Measurements from ENCODE around the gene NSF.
"Not testable (repeated sequence)": the region's sequence is repeated elsewhere in the genome, so short reads cannot be mapped to it uniquely, and the experiment has no call there.

The NSF gene

DNA sequence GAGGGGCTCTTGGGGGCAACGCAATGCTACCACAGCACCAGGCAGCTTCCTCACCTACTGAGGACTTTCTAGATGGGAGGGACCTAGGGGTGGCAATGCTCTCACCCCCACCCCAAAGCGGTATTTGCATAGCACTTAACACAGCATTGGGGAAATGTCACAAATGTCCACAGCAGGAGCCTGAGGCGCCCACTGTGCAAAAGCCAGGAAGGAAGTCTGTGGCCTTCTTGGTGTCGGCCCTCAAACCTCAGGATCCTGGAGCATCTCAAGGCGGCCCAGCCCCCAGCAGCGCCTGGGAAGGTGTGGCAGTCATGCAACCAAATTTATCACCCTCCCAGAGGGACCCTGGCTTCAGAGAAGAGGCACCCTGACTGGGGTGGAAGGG, 182.7 kb downstream of the NSF start:
- no peak for DNase-seq (ENCODE audit: extremely low read depth in 1 of 2, low read depth in 1 of 2)

DNA sequence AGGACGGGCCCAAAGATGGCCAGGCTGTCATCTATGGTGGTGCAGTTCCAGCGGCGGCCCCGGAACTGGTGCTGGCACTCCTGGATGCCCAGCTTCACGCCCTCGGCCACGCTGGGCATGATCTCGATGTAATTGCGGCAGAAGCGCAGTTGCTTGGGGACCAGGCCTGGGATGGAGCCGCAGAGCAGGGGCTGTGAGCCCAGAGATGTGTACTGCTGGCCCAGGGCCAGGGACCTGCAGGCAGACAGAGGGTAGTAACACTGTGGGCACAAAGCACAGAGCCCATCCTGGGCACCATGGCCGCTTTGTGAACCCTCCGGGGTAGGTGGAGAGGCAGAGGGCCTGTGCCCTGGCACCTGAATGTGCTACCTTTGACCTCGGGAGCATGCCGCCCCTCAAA, 183.2 kb downstream of the NSF start:
- DNase-seq (ENCODE audit: extremely low read depth in 1 of 2, low read depth in 1 of 2) = no peak

DNA sequence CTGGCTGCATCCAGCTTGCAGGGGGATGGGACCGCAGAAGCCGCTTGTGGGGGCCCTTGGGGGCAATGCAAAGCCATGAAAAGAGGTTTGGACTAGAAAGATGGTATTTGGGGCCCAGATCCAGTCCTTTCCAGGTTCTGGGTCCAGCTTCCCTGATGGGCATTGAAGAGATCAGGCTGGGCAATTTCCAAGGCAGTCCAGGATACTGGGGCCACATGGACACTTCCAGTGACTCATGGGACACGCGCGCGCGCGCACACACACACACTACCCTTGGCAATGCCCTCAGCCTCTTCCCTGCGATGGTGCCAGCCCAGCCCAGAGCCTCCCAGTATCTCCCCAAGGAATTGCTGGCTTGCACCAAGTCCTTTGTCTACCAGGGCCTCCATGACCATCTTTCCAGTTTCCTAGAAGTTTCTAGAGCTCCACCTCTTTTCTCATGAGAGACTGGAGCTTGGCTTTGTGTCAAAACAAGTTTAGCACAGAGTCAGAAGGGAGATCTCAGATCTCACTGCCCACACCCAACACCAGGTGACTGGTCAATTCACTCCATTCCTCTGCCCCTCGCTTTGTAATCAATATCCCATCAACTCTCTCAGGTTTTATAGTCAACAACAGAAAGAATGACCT, 183.8 kb downstream of the NSF start:
- DNase-seq (ENCODE audit: extremely low read depth in 1 of 2, low read depth in 1 of 2) = no peak

DNA sequence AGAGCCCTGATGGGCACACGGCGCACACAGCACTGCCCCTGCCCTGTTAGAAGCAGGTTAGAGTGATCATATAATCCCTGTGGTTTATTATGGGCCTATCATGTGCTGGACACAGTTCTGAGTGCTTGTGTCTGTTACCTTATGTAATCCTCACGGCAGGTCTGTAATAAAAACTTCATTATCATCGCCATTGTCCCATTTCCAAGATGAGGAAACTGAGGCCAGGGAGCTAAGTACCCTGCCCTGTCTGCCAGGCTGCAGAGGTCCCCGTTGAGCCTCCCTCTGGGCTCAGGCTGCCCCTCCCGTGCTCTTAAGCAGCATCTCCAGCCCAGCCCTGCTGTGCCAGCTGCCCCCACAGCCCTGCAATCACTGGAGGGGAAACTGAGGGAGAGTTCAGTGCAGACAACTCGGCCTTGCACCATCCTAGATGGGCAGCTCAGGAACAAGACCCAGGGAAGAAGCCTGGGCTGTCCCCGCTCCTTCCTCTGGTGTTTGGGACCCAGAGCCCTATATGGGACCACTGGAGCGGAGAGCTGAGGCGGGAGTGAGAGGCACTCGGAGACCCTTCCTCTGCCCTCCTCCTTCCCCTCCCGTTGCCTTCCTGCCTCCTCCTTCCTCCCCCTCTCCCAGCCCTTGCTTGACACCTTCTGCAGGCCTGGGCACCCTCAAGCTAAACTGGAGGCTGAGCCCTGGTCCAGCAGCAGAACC, 186.0 kb downstream of the NSF start:
- no peak for DNase-seq (ENCODE audit: extremely low read depth in 1 of 2, low read depth in 1 of 2)

DNA sequence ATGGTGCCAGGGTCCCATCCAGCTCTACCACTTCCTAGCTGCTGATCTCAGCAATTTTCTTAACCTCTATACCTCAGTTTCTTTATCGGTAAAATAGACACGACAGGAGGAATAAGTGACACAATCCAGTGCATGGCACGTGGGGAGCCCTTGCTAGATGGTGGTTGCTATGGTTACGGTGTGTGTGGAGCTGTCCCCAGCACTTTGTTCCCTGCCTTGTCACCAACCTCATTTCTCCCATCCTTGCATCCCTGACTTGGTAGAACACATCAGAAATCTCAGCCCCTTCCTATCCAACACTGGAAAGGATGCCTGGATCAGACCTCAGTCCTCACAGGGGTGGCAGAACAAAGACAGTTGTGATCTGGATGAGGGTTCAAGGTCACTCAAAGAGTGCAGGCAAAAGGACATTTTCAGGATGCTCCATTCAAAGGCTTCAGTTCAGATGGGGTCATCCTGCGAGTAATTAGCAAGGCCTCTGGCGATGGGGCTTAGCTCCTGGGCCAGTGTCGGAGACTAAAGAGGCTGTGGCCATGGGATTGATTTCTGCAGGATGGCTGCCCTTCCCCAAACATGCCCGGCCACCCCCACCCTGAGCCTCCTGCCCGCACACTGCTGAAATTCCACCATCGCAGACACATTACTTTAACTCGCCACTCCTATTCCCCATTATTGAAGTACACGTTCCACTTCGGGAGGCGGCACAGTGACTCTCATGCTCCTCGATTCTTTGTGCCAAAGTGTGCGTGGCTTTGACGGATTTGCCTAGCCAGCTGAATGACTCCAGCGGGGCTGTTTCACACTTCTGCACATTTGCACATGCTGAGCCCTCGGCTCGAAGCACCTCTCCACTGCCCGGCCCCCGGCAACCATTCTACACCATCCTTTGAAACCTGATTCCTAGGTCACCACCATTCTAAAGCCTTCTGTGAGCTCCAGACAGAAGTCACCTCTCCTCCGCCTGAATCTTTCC, 187.8 kb downstream of the NSF start:
- no peak for DNase-seq (ENCODE audit: extremely low read depth in 1 of 2, low read depth in 1 of 2)

DNA sequence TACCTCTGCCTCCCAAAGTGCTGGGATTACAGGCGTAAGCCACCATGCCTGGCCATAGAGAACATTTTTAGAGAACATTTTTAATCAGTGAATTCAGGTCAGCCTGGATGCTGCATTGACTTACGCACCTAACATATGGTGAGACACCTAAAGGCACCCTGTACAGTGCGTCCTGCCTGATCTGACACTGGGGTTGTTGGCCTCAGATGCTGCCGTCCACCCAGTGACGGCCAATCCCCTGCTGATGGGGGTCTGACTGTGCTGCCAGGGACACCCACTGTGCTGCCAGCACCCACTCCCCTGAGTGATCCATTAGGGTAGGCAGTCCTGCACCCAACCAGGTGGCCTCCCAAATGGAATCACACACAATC, 189.5 kb downstream of the NSF start:
- DNase-seq (ENCODE audit: extremely low read depth in 1 of 2, low read depth in 1 of 2) = no peak

DNA sequence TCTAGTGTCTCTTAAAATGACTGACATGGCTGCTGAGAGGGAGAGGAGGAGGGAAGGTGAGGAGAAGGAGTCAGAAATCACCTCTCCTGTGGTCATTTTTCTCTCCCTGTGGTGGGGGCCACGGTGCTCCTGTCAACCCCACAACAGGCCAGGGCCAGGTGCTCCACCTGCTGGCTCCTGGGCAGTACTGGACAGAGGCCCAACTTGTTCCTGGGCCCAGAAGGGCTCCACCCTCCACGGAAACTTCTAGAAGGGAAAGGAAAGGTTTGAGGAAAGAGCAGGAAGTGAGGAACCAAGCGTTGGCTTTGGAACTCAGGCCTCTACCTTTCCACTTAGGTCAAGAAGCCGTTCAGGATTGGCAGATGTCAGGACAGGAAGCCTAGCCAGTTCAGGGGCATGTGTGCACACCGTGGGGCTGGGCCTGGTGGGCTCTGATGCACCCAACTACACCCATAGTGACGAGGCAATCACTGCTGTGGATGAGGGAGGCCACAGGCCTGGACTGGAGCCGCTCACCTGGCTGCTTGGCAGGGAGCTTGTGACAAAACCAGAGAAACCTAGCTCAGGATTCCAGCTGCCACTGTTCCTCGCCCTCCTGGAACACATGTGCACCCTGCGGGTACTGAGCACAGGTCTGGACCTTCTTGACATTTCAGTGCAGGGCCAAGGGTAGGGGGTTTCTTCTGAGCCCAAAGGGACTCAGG, 191.9 kb downstream of the NSF start:
- no peak for DNase-seq (ENCODE audit: extremely low read depth in 1 of 2, low read depth in 1 of 2)

DNA sequence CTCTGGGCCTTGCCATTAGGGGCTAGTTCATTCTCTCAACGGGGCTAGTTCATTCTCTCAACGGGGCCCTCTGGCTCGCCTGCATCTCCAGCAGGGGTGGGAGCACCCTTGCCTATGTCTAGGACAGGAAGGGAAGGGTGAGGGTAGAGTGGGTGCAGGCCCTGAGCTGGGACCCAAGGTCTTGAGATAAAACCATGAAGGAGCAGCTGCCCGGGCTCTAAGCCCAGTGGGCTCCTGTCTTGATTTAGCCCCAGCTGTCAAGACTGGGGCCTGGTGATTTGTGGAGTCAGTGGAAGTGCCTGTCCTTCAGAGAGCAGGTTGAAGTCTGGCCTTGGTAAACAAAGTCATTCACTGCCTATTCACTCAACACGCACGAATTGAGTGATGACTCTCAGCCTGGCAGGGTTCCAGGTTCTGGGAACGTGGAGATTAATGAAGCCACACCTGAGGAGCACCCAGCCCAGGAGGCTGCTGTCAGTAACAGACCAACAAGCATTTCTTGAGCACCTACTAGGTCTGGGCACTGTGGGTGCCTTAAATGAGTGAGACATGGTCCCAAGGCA, 192.6 kb downstream of the NSF start:
- DNase-seq (ENCODE audit: extremely low read depth in 1 of 2, low read depth in 1 of 2) = no peak

DNA sequence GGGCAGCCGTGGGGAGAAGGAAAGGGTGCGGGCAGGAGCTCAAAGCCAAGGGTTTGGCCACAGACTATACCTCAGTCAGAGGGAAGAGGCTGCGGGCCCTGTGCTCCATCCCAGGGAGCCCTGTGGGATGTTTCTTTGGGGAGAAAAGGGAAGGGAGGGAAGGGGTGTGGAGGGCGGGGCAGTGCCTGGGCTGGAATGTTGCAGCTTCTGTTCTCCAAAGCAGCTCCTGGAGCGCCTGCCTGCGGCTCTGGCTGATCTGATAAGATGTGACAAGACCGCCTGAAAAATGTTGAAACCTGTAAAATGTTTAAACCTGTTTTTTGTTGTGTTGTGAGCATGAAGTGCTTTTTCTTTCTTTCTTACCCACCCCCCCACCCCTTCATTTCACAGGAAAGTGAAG, 195.2 kb downstream of the NSF start:
- no peak for DNase-seq (ENCODE audit: extremely low read depth in 1 of 2, low read depth in 1 of 2)

DNA sequence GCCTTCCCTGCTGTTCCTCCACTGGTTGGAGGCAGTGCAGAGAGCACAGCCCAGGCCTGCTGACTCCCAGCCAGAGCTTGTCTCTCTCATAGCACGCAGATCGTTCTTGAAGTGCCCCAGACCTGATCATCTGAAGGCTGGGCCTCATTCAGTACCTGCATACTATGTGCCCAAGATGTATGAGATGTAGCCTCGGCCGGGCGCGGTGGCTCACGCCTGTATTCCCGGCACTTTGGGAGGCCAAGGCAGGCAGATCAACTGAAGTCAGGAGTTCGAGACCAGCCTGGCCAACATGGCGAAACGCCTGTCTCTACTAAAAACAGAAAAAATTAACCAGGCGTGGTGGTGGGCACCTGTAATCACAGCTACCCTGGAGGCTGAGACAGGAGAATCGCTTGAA, 197.0 kb downstream of the NSF start:
- DNase-seq (ENCODE audit: extremely low read depth in 1 of 2, low read depth in 1 of 2) = no peak

DNA sequence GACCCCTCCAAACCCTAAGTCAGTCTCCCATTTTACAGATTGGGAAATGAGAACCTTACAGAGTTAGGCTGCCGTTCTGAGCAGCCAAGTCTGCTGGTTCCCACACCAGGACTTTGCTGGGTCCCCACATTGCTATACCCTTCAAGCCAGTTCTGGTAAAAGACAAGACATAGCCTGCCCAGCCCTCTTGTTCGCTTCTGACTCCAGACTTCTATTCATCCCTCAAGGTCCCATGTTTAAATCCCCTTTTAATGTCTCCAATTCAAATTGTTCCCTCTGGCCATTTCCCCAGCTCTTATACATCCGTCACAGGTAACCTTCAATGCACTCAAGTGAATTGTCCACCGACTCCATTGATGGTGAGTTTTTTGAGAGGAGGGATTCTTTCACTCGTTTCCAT, 197.8 kb downstream of the NSF start:
- DNase-seq (ENCODE audit: extremely low read depth in 1 of 2, low read depth in 1 of 2) = no peak

DNA sequence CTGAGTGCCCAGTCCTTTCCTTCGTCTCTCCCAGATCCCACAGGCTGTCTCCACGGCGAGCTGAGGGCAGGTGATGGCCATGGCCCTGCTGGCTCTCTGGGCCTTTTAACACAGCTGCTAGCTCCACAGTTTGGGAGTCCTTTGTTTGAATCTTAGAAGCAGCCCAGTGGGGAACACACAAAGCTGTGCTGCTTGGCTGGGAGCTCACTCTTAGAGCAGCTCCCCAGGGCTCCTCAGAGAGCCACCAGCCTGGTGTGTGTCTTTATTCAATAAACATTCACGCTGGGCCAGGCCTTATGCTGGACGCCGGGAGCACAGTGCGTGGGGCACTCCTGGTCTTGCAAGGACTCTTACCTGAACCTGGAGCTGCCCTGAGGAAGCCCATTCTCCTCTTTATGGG, 198.3 kb downstream of the NSF start:
- no peak for DNase-seq (ENCODE audit: extremely low read depth in 1 of 2, low read depth in 1 of 2)

DNA sequence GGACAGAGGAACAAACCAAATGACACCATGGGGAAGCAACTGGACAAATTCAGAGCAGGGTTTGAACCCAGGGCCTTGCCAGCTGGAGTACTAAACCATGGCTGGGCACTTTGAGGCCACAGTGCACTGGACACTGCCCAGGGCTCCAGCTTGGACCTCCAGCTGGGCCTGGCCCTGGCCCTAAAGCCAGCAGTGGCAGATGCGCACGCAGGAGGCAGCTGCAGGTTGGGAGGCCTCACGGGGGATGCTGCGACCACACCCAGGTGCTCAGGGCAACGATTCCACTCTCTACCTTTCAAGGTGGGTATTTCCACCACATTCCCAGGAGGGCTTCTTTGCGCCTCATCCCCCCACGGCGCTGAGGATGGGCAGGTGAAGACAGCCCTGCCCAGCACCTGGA, 199.1 kb downstream of the NSF start:
- DNase-seq (ENCODE audit: extremely low read depth in 1 of 2, low read depth in 1 of 2) = no peak

DNA sequence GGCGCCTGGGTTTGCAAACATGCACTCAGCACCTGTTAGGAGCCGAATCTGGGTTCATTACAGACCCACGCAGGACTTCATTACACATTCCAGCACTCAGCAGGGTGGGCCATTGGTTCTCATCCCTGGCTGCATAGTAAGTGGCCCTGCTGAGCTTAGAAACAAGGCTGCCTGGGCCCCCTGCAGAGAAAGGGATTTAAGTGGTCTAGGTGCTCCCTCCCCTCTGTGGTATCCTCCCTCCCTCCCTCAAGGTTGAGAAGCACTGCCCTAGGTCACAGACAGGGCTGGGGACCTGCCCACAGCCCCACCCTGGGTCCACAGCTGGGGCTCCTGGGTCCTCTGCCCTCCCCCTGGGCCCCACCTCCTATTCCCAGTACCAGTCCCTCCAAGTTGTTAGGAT, 199.7 kb downstream of the NSF start:
- DNase-seq (ENCODE audit: extremely low read depth in 1 of 2, low read depth in 1 of 2) = no peak

DNA sequence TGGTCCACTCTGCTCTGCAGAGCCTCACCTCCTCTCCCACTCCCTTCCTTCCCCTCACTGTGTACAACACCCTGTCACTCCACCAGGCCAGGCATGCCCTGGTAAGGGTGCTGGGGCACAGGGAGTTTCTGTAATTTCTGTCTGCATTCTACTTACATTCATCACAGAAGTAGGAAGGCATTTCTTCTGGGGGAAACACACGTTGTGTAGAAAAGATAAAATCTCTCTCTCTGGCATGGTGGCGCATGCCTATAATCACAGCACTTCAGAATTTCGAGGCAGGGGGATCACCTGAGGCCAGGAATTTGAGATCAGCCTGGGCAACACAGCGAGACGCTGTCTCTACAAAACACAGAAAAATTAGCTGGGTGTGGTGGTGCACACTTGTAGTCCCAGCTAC, 201.1 kb downstream of the NSF start:
- DNase-seq (ENCODE audit: extremely low read depth in 1 of 2, low read depth in 1 of 2) = no peak

DNA sequence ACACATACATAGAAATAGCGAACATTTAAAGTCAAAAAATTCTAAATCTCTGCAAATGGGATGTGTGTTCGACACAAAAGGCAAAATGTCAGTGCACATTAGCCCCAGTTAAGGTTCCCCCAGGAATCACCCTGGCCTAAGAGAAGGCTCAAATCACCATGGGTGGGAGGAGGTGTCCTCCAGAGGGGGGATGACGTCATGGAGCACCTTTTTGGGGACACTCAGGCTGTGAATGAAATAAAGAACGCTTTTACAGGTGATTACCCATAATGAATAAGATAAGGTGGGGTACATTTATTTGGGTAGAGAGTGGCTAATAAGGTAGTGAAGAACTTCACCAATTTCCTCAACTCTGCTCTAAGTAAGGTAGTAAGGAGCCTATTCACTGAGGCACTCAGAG, 201.6 kb downstream of the NSF start:
- DNase-seq (ENCODE audit: extremely low read depth in 1 of 2, low read depth in 1 of 2) = no peak

DNA sequence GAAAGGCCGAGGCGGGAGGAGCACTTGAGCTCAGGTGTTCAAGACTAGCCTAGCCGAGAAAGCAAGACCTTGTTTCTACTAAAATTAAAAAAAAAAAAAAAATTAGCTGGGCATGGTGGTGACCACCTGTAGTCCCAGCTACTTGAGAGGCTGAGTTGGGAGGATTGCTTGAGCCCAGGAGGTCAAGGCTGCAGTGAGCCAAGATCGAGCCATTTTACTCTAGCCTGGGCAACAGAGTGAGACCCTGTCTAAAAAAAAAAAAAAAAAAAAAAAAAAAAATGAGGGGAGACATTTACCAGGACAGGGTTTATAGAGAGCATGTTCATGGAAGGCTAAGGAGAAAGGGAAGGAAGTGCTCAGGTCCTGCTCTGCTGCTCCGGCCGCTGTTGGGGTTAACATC, 202.6 kb downstream of the NSF start:
- DNase-seq (ENCODE audit: extremely low read depth in 1 of 2, low read depth in 1 of 2) = not testable (repeated sequence)

DNA sequence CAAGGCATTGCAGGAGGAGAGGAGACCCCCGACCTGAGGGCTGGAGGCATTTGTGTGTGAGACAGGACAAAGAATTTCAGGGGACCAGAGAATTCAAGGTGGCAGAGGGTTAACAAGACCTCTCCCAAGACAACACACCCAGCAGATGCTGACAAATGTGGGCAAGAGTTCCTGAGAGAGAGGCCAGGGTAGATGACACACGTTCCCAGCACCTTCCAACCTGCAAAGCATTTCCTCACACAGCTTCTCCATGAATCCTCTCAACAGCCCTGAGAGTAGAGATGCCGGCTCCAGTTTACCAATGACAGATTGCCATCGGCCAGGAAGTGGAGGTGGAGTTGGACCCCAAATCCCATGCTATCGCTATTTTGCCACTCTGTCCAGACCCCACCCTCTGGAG, 203.1 kb downstream of the NSF start:
- no peak for DNase-seq (ENCODE audit: extremely low read depth in 1 of 2, low read depth in 1 of 2)

DNA sequence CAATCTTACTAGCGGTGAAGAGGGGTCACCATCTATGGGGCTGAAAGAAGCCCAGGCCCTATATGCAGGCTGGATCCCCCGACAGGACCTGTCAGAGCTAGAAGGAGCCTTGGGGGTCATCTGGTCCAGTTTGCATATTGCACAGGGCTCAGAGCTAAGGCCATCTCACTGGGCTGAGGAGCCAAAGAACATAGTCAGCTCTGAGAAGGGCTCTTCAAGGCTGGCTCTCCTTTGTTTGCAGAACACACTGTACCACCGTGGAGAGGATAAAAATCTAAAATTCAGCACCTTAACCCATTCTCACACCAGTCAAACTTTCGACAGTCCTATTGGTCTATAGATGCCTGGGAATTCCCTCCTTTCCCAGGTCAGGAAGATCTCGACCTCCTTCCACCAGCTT, 203.8 kb downstream of the NSF start:
- no peak for DNase-seq (ENCODE audit: extremely low read depth in 1 of 2, low read depth in 1 of 2)

DNA sequence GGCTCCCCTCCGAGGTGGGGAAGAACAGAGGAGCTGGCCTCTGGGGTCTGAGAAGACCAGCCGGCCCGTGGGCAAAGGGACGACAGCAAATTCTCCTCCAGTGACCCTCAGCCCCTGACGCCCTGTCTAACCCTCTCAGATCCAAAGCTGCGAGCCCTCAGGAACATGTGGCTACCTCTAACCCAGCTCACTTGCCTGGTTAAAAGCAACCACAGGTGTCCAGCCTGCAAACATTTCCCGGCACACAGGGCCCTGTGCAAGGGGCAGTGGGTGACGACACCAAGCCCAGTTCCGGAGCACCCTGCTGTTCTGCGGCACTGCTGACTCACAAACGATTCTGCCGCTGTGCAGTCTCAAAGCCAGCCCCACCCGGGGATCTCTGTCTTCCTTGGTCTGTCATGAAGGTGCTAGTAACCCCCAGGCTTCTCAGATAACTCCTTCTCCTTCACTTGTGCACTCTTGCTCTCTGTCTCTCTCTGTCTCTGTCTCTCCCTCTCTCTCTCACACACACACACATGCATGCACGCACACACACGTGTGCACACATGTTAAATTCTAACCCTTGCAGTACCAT, 205.0 kb downstream of the NSF start:
- no peak for DNase-seq (ENCODE audit: extremely low read depth in 1 of 2, low read depth in 1 of 2)

DNA sequence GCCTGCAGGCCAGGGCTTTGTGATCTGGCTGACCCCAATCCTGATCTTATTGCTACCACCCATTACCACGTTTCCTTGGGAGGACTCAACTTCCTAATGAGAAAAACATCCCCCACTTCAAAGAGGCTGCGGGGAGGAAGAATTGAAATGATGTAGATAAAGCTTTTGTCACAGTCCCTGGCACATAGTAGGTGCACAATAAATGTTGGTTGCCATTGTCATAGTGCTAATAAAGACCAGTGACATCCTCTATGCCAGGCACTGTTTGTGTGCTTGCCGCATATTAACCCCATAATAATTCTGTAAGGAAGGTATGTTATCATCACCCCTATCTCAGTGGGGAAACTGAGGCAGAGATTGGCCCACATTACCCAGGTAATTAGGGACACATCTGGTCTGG, 205.6 kb downstream of the NSF start:
- DNase-seq (ENCODE audit: extremely low read depth in 1 of 2, low read depth in 1 of 2) = no peak

Data from stimulated activated CD8-positive, alpha-beta memory T cell treated with anti-CD3 and anti-CD28 coated beads, Interleukin-7, amount 100 ng/mL, for 48 hours (primary cell).